CD4-positive, alpha-beta T cell (primary cell): ENCODE results near the gene ERBB3. TPM values are rescaled to one million over a fixed set of nuclear protein-coding genes. Genes with fewer than 3 reads are reported as not detected.

Experiments used
- ATAC-seq: fragments of 200-7000 bp; cut with Tn5 transposase; one replicate; pipeline ENCODE4 v1.10.0; 2022; ENCODE audit warnings: mild to moderate bottlenecking; ENCODE audit not compliant: poor library complexity
- CTCF ChIA-PET: fragments of 350-600 bp; sonication (Branson Sonifier 250); formaldehyde crosslinking; loops from one replicate; lab custom pipeline; 2021; ENCODE audit warnings: antibody characterized with exemption, inconsistent platforms; lab: Charles Lee
- POLR2A ChIA-PET: fragments of 350-600 bp; sonication (Branson Sonifier 250); formaldehyde crosslinking; loops from one replicate; lab custom pipeline; 2021; ENCODE audit warnings: antibody characterized with exemption, inconsistent platforms; lab: Charles Lee
- DNase-seq, 14 experiments: peaks; one replicate each; pipeline ENCODE4 v3.0.0-alpha.2; 2013 to 2020; ENCODE audit warnings: mixed read lengths in 2 of 14
- H3K27ac ChIP-seq, 2 donors: one replicate each; pipeline versions ENCODE4 v1.5.1 to v1.7.0; 2013; ENCODE audit warnings: low read length in 2 of 2, low read depth in 1 of 2, mild to moderate bottlenecking in 1 of 2
- H3K27me3 ChIP-seq, 2 experiments: 1 replicate in 1 of 2; 2 replicates in 1 of 2; pipeline versions ENCODE4 v1.6.1 to v1.7.0; 2013; ENCODE audit warnings: low read length in 2 of 2, control low read depth in 1 of 2, mild to moderate bottlenecking in 1 of 2, moderate library complexity in 1 of 2; ENCODE audit not compliant: insufficient read depth in 2 of 2, control insufficient read depth in 1 of 2
- H3K36me3 ChIP-seq: one replicate; pipeline ENCODE4 v1.6.1; 2013; ENCODE audit warnings: low read length, control low read depth; ENCODE audit not compliant: insufficient read depth
- H3K4me1 ChIP-seq: one replicate; pipeline ENCODE4 v1.6.1; 2013; ENCODE audit warnings: low read length, control low read depth; ENCODE audit not compliant: insufficient read depth
- H3K4me3 ChIP-seq: one replicate; pipeline ENCODE4 v1.5.1; 2013; ENCODE audit warnings: mild to moderate bottlenecking, low read length, moderate library complexity
- H3K9me3 ChIP-seq, 2 experiments: 1 replicate in 1 of 2; 2 replicates in 1 of 2; pipeline versions ENCODE4 v1.6.1 to v1.7.0; 2013; ENCODE audit warnings: low read length in 2 of 2, mild to moderate bottlenecking in 2 of 2, control low read depth in 1 of 2, moderate library complexity in 1 of 2; ENCODE audit not compliant: control insufficient read depth in 1 of 2, insufficient read depth in 1 of 2
- H3K27ac Mint-ChIP-seq: one replicate; pipeline ENCODE4 v1.8.0; 2020; ENCODE audit warnings: mixed read lengths
- H3K27me3 Mint-ChIP-seq: one replicate; pipeline ENCODE4 v1.8.0; 2021; ENCODE audit warnings: mixed read lengths
- H3K36me3 Mint-ChIP-seq: one replicate; pipeline ENCODE4 v1.8.0; 2021; ENCODE audit warnings: low read depth, mixed read lengths
- H3K4me1 Mint-ChIP-seq: one replicate; pipeline ENCODE4 v1.8.0; 2021; ENCODE audit warnings: low read depth, mixed read lengths
- H3K4me3 Mint-ChIP-seq: one replicate; pipeline ENCODE4 v1.8.0; 2020; ENCODE audit warnings: mild to moderate bottlenecking, mixed read lengths
- H3K9me3 Mint-ChIP-seq: one replicate; pipeline ENCODE4 v1.8.0; 2020; ENCODE audit warnings: mixed read lengths
- intact Hi-C, 2 experiments: fragments of 100-400 bp; cut with DNase I in 1 of 2; cut with micrococcal nuclease in 1 of 2; formaldehyde crosslinking; loops; one replicate each; pipeline versions ENCODE4 v1.15.1 to v1.9.0; 2023 to 2025; cut with DNase I, micrococcal nuclease
- polyA plus RNA-seq, 2 donors: library from polyadenylated mRNA; unstranded; fragments of 120-200 nt; gene quantifications; one replicate each; pipeline ENCODE4 v1.2.1, GENCODE V29; 2013
- total RNA-seq, 174 experiments: library from RNA in 2 of 174; stranded (reverse) in 2 of 174; gene quantifications; one replicate each; pipeline ENCODE4 v1.2.3 and lab custom pipeline; 2021 to 2026
- TF ChIP-seq, protein P1 (sequence below): fragments of 200-600 bp; IDR thresholded peaks from one replicate; pipeline ENCODE4 v1.8.0; 2022; ENCODE audit warnings: antibody characterized with exemption, mild to moderate bottlenecking

Gene ERBB3
- under 1 TPM; 0.22 to 0.47 TPM for total RNA-seq
- 0.39 TPM for polyA plus RNA-seq (2013, experiment 1 of 2)
- polyA plus RNA-seq (2013, experiment 2 of 2) = 3.4 TPM
- total RNA-seq (lab: John Stamatoyannopoulos, UW) = 0 to 39.2 (median 4.6) reads per million in 172 experiments

DNA sequence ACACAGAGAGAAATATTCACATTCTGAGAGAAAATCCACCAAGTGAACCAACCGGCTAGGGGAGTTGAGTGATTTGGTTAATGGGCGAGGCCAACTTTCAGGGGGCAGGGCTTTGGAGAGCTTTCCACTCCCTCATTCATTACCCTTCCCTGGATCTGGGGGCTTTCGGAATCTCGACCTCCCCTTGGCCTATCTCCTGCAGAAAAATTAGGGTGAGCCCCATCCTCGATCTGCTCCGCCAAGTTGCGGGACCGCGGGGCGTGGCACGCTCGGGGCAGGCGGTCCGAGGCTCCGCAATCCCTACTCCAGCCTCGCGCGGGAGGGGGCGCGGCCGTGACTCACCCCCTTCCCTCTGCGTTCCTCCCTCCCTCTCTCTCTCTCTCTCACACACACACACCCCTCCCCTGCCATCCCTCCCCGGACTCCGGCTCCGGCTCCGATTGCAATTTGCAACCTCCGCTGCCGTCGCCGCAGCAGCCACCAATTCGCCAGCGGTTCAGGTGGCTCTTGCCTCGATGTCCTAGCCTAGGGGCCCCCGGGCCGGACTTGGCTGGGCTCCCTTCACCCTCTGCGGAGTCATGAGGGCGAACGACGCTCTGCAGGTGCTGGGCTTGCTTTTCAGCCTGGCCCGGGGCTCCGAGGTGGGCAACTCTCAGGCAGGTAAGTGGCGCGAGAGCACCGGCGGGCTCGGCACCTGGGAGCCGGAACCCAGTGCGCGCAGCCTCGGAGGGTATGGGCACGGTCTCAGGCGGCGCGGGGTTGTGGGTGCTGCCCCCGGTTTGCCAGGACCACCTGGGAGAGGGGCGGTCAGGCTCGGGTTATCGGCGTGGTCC, at the start of gene ERBB3:
TSS of gene ERBB3 (plus strand) at position 443 of the 833 bp plus-strand sequence. CDS start at position 579, 136 bp downstream.
- TF ChIP-seq, protein P1, sequence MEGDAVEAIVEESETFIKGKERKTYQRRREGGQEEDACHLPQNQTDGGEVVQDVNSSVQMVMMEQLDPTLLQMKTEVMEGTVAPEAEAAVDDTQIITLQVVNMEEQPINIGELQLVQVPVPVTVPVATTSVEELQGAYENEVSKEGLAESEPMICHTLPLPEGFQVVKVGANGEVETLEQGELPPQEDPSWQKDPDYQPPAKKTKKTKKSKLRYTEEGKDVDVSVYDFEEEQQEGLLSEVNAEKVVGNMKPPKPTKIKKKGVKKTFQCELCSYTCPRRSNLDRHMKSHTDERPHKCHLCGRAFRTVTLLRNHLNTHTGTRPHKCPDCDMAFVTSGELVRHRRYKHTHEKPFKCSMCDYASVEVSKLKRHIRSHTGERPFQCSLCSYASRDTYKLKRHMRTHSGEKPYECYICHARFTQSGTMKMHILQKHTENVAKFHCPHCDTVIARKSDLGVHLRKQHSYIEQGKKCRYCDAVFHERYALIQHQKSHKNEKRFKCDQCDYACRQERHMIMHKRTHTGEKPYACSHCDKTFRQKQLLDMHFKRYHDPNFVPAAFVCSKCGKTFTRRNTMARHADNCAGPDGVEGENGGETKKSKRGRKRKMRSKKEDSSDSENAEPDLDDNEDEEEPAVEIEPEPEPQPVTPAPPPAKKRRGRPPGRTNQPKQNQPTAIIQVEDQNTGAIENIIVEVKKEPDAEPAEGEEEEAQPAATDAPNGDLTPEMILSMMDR = no peak
- Histone ChIP-seq H3K27me3 (peaks cover 14 to 23% of the 10 kb centered on the region in 2 experiments), H3K4me3 (peak within 1 kb of the TSS; percentile 76), H3K4me1 (peaks cover 21% of the 10 kb centered on the region), H3K27ac (no peak within 1 kb of the TSS), H3K36me3 (no peaks in the 10 kb centered on the region), H3K9me3 (no peaks in the 10 kb centered on the region)
- Mint-ChIP-seq H3K27me3 (peaks cover 17% of the 10 kb centered on the region), H3K4me1 (peaks cover 14% of the 10 kb centered on the region), H3K36me3 (no peaks in the 10 kb centered on the region), H3K27ac (no peak within 1 kb of the TSS), H3K4me3 (peak within 1 kb of the TSS; percentile 87), H3K9me3 (no peaks in the 10 kb centered on the region)
- ChIA-PET CTCF (interaction anchor here (0.6 to 5.1 kb wide), 9 partner anchors 10 to 312 kb away, joined by 3 to 32 read pairs (median 5); partner anchors contain the start of genes PA2G4, SMARCC2 and ZC3H10), POLR2A (interaction anchor here (1.0 to 3.7 kb wide), 4 partner anchors 24 to 106 kb away, joined by 3 to 35 read pairs (median 7); partner anchors contain the start of genes PA2G4, RAB5B and ZC3H10)
- DNase-seq = peak; percentile 19 to 81 (median 60)
- intact Hi-C loops = loop anchor here in 1 of 2 experiments (1.0 kb wide), 1 partner anchor 23 kb away; no protein-coding TSS in a partner anchor
- peak; percentile 72 for ATAC-seq

DNA sequence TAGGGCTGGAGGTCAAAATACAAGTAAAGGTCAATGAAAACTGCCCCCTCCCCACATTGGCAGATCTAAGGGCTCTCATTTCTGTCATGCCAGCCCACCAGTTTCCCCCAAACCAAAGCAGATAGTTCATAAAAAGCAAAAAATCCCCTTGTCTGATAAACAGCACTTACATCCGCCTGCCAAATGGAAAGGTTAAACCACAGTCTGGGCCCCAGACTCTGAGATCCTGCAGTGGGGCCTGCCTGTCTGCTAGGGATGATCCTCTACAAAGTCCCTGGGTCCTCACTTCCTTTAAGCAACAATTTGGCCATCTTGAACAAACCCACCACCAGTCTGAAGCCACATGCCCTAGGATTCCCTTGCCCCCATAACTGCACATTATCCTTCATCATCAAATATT, 48.0 kb upstream of the ERBB3 start:
- intact Hi-C loops = no loop called here
- Mint-ChIP-seq H3K27me3 (no peaks in the 10 kb centered on the region), H3K9me3 (no peaks in the 10 kb centered on the region), H3K4me3 (peak overlapping the region; percentile 12), H3K27ac (peak overlapping the region; percentile 87), H3K36me3 (peaks cover 68% of the 10 kb centered on the region), H3K4me1 (peaks cover 27% of the 10 kb centered on the region)
- POLR2A ChIA-PET = interaction anchor here (1.7 kb wide), 1 partner anchor 58 kb away, joined by 4 read pairs; the partner anchor contains the start of gene RAB5B
- peak overlapping the region in 1 of 2 donors; percentile 44 for H3K27ac ChIP-seq
- CTCF ChIA-PET = no interaction called here
- peaks cover 40% of the 10 kb centered on the region for H3K36me3 ChIP-seq
- H3K27me3 ChIP-seq = no peaks in the 10 kb centered on the region
- ATAC-seq (peak; percentile 76), DNase-seq (peak in 5 of 14 experiments; percentile 10 to 50 (median 43))
- H3K4me3 ChIP-seq = no peak overlapping the region
- peaks cover 27% of the 10 kb centered on the region for H3K4me1 ChIP-seq
- TF ChIP-seq, protein P1 = no peak
- no peaks in the 10 kb centered on the region for H3K9me3 ChIP-seq

DNA sequence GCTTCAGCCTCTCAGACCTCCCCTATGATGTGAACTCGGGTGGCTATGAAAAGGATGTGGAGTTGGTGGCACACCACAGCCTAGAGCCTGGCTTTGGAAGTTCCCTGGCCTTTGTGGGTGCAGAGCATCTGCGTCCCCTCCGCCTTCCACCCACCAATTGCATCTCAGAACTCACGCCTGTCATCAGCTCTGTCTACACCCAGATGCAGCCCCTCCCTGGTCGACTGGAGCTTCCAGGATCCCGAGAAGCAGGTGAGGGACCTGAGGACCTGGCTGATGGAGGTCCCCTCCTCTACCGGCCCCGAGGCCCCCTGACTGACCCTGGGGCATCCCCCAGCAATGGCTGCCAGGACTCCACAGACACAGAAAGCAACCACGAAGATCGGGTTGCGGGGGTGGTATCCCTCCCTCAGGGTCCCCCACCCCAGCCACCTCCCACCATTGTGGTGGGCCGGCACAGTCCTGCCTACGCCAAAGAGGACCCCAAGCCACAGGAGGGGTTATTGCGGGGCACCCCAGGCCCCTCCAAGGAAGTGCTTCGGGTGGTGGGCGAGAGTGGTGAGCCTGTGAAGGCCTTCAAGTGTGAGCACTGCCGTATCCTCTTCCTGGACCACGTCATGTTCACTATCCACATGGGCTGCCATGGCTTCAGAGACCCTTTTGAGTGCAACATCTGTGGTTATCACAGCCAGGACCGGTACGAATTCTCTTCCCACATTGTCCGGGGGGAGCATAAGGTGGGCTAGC, 45.2 kb upstream of the ERBB3 start:
- Mint-ChIP-seq H3K36me3 (peaks cover 47% of the 10 kb centered on the region), H3K4me3 (no peak overlapping the region), H3K4me1 (peaks cover 30% of the 10 kb centered on the region), H3K9me3 (no peaks in the 10 kb centered on the region), H3K27me3 (no peaks in the 10 kb centered on the region), H3K27ac (peak overlapping the region; percentile 76)
- ATAC-seq (peak; percentile 33), DNase-seq (peak in 2 of 14 experiments; percentile 54 to 60)
- intact Hi-C loops = no loop called here
- peaks cover 22% of the 10 kb centered on the region for H3K4me1 ChIP-seq
- TF ChIP-seq, protein P1 = no peak
- peaks cover 25% of the 10 kb centered on the region for H3K36me3 ChIP-seq
- no peak overlapping the region for H3K4me3 ChIP-seq
- no peaks in the 10 kb centered on the region for H3K9me3 ChIP-seq
- ChIA-PET CTCF (interaction anchor here (1.0 kb wide), 1 partner anchor 29 kb away, joined by 3 read pairs; no protein-coding TSS in a partner anchor), POLR2A (no interaction called here)
- H3K27ac ChIP-seq = no peak overlapping the region
- no peaks in the 10 kb centered on the region for H3K27me3 ChIP-seq
